Stimulated activated CD4-positive, alpha-beta T cell treated with anti-CD3 and anti-CD28 coated beads, Interleukin-1b, Interleukin-23, amount 100 ng/mL, for 1 hour (primary cell): ENCODE data around the gene MTNR1A.

Experiments
- DNase-seq, 2 donors: peaks; one replicate each; pipeline ENCODE4 v3.0.0-alpha.2; 2020; ENCODE audit warnings: low read depth in 2 of 2

MTNR1A gene

DNA sequence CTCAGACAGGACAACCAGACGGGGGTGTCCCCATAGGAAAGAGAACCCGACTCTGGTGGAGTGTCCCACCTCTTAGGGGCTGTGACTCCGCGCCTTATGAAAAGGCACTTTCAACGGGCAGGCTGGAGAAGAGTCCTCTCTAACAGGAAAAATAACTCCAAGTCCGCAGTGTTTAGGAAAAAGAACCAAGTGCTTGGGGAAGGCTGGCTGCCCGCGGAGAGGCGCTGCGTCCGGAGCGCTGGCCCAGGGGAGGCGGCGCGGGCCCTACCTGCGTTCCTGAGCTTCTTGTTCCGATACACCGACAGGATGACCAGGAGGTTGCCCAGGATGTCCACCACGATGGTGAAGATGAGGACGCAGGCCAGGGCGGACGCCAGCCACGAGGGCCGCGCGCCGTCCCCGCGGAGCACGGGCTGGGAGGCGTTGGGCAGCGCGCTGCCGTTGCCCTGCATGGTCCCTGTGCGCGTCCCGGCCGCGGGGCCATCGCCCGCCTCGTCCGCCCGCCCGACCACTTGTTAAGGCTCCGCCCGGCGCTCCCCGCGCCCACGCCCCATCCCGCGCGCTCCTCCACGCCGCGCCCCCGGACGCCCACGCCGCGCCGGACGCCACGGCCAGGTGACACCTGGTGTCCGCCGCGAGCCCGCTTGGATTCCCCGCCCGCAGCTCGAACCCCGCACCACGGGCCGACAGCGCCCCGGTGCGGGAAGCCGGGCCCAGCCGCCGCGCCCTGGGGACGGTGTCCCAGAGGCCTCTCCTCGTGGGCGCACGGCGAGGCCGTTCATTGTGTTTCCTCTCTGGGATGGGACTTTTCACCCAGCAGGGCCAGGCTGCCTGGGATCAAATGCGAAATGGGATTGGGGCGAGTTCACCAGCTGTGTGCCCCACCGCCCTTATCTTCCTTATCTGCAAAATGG, at the start of gene MTNR1A:
TSS of gene MTNR1A (minus strand) at position 654 of the 914 bp plus-strand sequence. CDS start at position 452, 202 bp downstream.
- DNase-seq: no peak

DNA sequence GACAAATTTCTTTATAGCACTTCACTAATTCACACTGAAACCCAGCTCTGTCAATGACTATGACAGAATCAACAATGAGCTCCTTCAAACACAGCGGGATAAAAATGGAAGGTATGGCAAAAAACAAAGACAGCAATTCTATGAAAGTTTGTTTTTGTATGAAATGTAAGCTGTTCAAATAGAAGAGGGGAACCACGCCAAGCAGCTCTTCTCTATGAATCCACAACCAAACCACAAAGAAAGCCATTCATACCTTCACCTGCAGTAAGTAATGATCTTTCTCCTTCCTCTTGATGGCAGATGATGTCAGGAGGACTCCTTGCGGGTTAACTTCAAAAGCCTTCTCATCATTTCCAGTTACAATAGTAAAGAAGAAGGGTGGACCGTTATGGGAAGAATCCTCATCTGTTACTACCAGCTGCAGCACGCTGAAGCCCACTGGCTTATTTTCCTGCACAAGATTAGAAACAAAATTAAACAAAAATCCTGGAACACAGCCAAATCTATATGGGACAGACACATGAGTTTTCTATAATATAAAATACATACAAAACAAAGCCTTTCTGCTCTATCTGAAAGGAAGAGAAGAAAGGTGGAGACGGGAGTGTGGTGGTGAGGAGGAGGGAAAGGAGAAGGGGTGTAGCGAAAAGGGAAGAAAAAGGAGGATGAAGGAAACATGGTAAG, 48.9 kb upstream of the MTNR1A start:
- DNase-seq: no peak

DNA sequence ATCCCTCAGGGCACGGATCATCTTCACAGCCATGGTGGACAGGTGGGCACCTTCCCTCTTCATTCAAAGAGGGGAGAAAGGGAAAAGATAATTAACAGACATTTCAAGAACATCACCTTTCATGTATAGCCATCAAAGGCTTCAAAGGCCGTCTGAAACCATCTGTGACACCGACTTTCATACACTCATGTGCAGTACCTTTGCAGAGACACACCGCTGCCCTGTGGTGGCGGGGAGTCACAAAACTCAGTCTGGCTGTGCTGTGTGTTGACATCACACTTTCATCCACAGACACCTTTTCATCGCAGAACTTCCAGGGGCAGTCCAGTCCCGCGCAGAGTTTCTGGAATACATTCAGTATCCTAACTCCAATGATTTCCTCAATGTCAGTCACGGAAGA, 47.6 kb upstream of the MTNR1A start:
- no peak for DNase-seq

DNA sequence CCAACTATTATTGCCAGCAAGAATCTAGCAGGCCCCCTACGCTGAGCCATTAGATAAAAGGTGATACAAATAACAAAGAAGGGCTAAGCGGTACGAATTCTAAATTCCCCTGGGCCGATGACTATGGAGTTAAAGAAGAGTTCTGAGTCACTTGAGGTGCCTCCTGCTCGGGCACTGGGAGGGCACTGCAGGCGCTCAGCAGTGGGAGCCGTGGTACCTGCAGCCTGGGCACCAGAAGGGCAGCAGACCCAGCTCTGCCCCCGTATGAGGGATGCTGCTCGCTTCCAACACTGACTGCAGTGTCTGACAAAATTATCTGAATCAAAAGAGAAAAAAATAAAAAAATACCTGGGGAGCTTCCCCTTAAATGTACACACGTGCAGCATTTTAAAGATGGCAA, 44.1 kb upstream of the MTNR1A start:
- no peak for DNase-seq

DNA sequence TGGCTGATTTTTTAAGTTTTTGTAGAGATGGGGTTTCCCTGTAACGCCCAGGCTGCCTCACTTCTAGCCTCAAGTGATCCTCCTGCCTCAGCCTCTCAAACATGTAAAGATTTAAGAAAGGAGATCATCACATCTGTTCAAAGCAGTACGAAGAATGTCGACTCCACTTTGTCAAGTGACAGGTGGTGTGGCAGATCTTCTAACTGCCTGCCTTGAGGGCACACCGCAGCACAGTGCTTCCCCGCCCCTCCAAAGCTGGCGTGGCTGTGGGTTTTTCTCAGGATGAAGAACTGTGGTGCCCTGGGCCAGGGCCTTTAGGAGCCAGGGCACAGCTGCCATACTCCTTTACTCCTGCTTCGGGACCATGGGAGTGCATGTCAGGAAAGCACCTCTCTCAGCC, 43.3 kb upstream of the MTNR1A start:
- DNase-seq: no peak

DNA sequence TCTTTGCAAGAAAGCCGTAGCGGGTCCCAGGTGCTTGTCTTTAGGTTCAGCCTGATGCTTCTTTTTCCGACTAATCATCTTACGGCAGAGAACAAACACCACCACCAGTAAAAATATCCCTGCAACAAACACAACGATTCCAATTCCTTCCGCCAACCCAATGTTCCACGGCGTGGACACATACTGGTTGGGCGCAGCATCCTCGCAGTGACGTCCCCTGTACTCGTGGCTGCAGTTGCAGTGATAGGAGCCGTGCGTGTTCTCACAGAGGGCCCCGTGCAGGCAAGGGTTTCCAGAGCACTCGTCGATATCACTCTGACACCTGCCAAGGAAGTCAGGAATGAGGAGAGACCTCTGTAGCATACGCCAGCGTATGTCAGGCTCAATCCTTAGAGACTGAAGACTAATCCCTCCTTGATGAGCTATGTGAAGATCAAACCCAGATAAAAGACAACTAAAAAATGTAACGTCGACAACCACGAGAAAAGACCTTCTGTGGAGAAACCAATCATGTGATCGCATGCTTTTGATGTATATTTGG, 41.6 kb upstream of the MTNR1A start:
- DNase-seq: no peak

DNA sequence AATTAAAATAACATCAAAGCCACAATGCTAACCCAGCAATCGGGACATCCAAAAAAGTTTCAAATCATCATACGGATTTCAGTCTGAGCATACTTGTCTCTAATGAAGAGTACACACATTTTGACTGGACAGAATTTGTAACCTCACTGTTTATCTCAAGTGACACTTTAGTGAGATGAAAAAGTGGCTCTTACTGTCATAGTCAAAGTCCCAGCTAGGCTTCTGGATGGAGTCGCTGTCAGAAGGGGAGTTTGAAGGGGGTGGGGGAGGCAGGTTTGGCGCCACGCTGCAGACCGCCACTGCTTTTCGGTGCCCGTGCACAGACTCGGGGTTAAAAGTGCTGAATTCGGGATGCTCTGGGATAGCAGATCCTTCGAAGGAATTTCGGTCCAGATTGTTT, 41.0 kb upstream of the MTNR1A start:
- DNase-seq: no peak

DNA sequence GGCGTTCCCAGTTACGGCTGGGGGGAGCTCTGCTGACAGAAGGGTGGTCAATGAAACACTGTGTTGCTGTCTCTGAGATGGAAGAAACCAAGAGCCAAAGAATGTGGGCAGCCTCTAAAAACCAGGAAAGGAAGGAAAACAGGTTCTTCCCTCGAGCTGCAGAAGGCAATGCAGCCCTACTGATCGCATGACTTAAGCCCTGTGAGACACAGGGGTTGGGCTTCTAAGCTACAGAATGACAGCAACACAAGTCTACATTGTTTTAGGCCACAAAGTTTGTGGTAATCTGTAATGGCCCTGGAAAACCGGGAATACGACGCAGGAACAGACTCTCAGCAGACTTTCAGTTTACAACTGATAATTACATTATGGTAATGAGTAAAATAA, 38.2 kb upstream of the MTNR1A start:
- DNase-seq: no peak

DNA sequence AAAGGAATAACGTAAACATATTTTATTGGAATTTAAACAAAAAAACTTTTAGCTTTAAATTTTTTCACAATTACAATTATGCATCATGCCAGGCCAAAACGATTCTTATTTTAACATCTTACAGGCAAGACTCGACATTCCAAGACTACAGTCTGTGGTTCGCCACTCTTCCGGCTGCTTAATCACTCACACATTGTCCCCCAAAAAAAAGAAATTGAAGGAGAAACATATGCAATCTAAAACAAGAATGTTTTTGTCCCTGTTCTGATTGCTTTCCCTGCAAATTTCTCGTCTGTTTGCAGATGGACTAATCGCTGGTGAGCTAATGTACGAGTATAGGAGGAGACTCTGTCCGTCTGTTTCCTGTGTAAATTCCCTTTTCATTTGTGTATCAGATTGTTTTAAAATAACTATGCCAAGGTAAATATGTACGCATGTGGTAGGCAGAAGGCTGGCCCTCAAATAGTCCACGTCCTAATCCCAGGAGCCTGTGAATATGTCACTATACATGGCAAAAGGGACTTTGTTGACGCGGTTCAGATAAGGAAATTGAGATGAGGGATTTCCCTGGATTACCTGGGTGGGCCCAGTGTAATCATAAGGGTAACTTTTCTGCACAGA, 37.7 kb upstream of the MTNR1A start:
- no peak for DNase-seq

DNA sequence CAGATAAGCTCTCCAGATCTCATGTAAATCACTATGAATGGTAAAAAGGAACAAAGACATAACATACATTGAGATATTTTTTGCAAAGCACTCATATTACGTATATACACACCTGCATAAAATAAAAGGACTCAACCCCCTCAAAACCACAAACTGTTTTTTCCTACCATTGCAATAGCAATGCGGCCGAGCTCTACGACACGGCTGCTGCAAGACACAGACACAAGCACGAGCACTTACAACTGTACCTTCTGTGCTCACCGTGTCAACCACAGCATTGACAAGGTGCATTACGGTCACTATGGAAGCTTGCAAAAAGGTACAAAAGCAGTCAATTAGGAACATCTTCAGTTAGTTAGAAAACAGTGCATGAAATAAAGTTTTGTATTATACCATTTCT, 37.1 kb upstream of the MTNR1A start:
- no peak for DNase-seq

DNA sequence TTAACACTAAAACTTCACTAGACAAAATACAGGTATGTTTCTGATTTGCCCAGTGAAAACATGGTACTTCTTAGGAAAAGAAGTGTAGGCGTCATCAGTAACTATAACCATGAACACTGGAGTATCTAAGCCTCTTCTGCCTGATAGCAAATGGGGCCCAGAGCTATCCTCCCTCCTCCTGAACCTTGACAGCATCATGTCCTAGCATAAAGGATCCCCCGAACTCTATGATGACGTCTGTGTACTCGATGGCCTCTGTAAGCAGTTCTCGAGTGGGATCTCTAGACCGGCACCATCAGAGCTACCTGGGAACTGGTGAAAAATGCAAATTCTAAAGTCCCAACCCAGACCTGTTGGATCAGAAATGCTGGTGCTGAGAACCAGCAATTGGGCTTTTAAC, 36.3 kb upstream of the MTNR1A start:
- DNase-seq: no peak

DNA sequence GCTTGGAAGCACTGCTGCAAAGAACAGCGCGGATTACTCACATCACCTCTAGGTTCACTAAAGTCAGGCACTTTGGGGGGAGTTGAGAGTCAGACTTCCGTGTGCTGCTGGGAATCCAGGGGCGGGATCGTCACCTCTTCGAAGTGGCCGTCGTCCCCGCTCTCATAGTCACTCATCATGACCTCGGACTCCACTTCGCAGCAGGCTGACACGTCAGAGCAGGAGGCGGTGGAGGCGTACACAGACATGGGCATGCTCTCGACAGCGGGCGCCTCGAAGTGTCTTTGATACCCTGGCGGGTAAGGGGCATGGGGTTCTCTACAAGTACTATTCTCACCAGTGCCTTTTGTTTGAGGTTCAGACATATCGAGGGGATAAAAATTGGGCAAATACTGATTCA, 33.1 kb upstream of the MTNR1A start:
- no peak for DNase-seq

DNA sequence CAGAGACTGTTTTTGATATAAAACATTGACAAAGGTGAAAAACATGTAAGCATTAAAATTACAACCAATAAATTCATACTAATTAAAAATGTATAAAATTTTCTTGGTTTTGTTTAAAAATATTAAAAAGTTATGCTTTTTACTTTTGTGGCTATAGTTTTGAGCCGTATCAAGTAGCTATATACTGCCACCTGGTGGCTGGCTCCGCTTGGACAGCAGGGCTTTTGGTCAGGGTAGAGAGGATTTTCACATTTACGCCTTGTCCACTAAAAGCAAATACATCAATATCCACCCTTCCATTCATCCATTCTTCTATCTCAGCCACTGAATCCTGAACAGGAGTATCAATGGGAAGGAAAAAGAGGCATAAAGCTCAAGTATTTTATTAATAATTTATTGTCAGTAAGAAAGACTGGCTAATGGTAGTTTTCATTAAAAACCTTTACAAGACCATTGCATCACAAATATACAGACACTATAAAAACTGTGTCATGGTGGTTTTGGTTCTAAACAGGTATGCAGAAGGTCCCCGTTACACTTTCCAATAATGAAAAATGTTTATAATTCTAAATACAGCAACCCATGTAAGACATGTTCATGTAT, 32.1 kb upstream of the MTNR1A start:
- peak in 1 of 2 donors; percentile 21 for DNase-seq

DNA sequence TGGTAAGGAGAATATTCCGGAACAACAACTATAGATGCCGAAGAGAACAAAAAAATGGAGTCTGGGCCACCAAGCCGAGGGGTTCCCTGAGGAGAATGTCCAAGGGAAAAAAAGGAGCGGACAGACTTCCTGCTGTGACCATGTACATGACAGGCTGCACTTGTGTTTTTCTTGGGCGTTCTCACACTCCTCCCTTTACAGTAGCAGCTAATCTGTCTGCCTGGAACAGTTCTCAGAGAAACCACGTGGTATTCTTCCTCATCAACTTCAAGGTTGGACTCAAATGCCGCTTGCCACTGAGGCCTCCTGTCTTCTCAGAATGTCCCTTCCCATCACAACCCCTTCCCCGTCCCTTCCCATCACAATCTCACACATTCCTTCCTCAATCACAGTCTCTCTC, 30.8 kb upstream of the MTNR1A start:
- no peak for DNase-seq

DNA sequence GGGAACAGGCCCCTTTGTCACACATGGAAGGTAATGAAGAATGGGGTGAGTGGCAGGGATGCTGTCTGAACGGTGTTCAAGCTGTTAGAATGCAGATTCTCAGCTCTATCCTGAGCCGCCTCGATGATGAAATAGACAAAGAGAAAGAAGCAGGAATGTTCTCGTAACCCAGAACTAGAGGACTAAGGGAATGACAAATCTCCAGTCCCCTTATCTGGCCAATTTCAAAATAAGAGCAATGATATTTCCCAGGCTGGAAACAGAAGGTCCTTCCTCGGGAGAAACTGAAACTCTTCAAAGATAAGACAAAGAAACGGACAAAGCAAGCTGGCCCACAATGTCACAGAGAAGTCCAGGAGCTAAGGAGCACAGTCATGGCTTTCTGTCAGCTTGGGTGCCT, 29.5 kb upstream of the MTNR1A start:
- no peak for DNase-seq

DNA sequence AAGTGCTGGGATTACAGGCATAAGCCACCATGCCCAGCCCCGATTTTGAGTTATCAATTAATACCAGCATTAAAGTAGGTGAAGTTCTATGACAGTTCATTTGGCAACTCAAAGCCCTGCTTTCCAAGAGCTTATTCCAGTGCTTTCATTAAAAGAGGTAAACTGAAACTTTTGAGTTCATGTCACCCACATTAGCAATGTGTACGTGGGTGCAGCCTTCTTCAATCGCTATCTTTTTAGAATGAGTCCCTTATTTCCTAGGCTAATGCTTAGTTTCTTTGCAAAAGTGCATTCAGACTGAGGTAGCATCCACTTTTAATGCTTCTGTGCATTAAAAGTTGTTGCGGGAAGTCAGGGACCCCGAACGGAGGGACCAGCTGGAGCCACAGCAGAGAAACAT, 26.1 kb upstream of the MTNR1A start:
- no peak for DNase-seq

DNA sequence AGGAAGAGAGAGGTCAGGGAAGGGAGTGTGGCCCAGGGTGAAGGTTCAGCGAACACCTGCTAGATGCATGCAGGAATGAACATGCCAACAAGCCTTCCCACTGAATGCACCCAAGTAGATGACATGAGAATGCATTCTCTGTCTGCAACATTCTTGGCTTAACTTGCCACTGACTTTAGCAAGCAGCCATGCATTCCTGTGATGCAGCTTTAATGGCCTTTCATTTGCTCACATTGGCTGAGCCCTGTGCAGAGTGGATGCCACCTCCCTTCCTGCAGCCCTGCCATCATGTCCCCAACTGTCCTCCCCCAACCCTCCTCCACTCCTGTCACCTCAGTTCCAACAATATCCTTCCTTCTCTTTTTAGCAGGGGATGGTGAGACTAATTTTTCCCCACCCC, 25.3 kb upstream of the MTNR1A start:
- DNase-seq: no peak

DNA sequence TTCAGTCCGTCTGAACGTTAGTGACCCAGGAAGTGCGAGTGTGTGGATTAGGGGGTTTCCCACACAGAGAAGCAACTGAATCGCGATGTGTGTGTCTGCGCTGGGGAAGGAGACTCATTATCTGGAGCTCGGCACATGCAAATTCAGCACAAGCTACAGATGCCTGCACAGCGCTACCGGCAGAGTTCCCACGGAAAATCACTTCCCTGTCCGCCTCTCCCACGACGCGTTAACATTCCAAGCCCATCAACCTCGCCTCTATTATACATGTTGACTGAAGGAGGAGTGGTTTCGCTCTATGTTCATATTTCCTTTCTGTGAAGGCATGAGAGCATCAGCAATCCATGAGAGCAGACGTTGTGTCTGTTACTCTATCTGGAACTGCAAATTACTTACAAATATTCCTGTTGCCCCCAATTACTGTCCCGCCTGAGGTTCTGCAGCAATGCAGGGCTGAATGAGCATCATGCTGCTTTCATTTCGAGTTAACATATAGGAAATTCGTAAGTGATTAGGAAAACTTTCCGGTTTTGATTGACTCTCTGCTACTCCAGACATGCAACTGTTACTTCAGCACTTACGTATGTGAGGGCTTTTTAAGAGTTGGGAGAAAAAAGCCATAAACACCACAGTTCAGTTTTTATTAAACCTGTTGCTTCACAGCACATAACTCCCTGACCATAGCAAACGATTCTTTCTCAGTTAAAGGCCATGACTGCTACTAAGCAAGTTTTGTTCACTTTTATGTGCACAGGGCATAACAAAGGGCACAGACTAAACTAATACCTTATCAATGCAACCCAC, 15.0 kb upstream of the MTNR1A start:
- DNase-seq: no peak

DNA sequence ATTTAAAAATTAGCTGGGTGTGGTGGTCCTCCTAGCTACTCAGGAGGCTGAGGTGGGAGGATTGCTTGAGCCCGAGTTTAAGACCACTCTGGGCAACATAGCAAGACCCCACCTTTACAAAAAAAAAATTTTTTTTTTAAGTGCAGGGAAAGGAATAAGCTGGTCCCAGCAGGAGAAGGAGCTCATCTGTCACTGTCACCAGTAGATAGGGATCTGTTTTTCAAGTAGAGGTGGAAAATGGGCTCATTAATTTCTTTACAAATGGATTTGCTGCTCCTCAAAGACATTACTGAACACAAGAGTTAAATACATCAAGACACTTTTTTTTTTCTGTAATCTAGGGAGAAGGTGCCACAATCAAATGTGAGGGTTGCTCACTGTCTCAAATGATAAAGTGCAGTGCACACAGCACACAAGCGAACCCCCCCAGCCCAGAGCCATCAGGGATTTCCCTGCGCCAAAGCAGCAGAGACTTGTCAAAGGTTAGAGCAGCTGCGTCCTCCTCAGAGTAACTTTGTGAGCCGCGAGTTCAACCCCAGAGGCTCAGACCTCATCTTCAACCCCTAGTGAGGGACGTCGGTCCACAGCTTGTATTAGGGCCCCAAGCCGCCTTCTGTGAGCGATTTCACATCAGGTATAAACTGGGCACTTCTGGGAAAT, 14.3 kb upstream of the MTNR1A start:
- no peak for DNase-seq

DNA sequence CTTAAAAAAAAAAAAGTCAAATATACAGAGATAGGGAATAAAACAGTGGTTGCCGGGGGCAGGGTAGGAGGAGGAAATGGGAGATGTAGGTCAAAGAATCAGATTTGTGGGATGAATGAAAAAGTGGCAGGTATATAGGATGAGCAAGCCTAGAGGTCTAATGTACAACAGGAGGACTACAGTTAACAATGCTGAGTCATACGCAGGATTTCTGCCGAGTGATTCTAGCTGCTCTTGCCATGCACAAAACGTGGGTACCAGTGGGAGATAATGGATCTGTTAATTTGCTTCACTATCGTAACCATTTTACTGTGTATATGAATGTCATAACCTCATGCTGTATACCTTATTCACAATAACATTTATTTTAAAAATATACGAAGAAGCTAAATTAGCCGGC, 10.7 kb upstream of the MTNR1A start:
- no peak for DNase-seq

DNA sequence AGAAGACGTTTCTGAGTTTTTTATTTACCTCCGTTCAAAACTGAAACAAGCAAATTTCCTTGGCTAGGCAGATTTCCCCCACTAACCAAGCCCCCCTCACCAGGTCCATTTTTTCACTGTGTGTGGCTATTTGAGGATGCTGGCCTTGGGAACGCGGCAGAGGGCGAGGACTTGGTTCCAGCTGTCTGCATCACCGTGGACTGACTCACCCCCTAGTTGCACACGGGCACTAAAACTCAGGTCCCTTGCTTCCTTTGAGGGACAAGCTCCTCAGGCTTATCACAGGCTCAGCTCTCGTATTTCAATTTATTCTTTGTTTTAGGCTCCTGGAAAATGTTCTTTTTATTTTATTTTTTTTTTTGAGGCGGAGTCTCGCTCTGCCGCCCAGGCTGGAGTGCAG, 8.4 kb upstream of the MTNR1A start:
- DNase-seq: no peak
